RWPE2 (cell line): Measurements from ENCODE around the gene PTPRD.

Experiments
- ATAC-seq: fragments of 200-7000 bp; cut with Tn5 transposase; 3 replicates; pipeline ENCODE4 v1.9.1; 2021; ENCODE audit warnings: low read depth
- DNase-seq: peaks from one replicate; pipeline ENCODE4 v3.0.0-alpha.2; 2020; ENCODE audit warnings: low spot score
- H3K27ac ChIP-seq: fragments of 450-650 bp; 2 replicates; pipeline ENCODE4 v1.5.1; 2017; ENCODE audit warnings: mild to moderate bottlenecking; ENCODE audit not compliant: poor library complexity, severe bottlenecking
- H3K27me3 ChIP-seq: fragments of 250-450 bp; sonication (Bioruptor Pico); 2 replicates; pipeline ENCODE4 v1.5.1; 2021; ENCODE audit warnings: mild to moderate bottlenecking, moderate library complexity; ENCODE audit not compliant: insufficient read depth, poor library complexity, severe bottlenecking
- H3K36me3 ChIP-seq: fragments of 250-450 bp; sonication (Bioruptor Pico); 2 replicates; pipeline ENCODE4 v1.5.1; 2020; ENCODE audit warnings: low read depth, mild to moderate bottlenecking, moderate library complexity
- H3K4me1 ChIP-seq: fragments of 250-450 bp; sonication (Bioruptor Pico); 2 replicates; pipeline ENCODE4 v1.5.1; 2021; ENCODE audit warnings: mild to moderate bottlenecking, moderate library complexity; ENCODE audit not compliant: insufficient read depth, poor library complexity, severe bottlenecking
- H3K4me3 ChIP-seq: fragments of 250-450 bp; sonication (Bioruptor Pico); 2 replicates; pipeline ENCODE4 v1.5.1; 2021; ENCODE audit warnings: mild to moderate bottlenecking, moderate library complexity; ENCODE audit not compliant: severe bottlenecking
- H3K9me3 ChIP-seq: fragments of 250-450 bp; sonication (Bioruptor Pico); 2 replicates; pipeline ENCODE4 v1.5.1; 2021; ENCODE audit warnings: mild to moderate bottlenecking, moderate library complexity; ENCODE audit not compliant: severe bottlenecking
- TF ChIP-seq, protein P1 (sequence below): fragments of 450-650 bp; IDR thresholded peaks from one replicate; pipeline ENCODE4 v1.5.1; 2017; ENCODE audit warnings: mild to moderate bottlenecking, moderate library complexity; ENCODE audit not compliant: poor library complexity, severe bottlenecking

Gene PTPRD

DNA sequence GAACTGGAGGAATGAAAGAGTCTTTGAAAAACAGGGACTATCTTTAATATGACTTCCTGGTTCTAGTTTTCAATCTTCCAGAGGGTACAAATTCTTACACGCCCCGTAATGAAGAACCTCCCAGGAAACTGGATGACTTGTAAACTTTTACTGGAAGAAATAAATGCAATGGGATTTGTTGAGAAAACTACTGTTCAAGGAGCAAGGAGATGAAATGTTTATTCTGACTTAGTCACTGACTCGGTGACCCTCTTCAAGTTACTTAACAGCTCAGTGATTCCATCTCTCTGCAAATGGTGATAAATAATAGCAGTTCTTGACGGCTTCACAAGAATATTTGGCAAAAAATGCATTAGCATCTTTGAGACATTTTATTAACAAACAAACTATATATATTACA, 858.6 kb downstream of the PTPRD start:
- no peak for DNase-seq
- Histone ChIP-seq H3K4me1 (no peaks in the 10 kb centered on the region), H3K27me3 (no peaks in the 10 kb centered on the region), H3K9me3 (no peaks in the 10 kb centered on the region), H3K36me3 (no peaks in the 10 kb centered on the region), H3K4me3 (no peak overlapping the region), H3K27ac (no peak overlapping the region)
- TF ChIP-seq, protein P1, sequence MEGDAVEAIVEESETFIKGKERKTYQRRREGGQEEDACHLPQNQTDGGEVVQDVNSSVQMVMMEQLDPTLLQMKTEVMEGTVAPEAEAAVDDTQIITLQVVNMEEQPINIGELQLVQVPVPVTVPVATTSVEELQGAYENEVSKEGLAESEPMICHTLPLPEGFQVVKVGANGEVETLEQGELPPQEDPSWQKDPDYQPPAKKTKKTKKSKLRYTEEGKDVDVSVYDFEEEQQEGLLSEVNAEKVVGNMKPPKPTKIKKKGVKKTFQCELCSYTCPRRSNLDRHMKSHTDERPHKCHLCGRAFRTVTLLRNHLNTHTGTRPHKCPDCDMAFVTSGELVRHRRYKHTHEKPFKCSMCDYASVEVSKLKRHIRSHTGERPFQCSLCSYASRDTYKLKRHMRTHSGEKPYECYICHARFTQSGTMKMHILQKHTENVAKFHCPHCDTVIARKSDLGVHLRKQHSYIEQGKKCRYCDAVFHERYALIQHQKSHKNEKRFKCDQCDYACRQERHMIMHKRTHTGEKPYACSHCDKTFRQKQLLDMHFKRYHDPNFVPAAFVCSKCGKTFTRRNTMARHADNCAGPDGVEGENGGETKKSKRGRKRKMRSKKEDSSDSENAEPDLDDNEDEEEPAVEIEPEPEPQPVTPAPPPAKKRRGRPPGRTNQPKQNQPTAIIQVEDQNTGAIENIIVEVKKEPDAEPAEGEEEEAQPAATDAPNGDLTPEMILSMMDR: no peak
- ATAC-seq: no peak

DNA sequence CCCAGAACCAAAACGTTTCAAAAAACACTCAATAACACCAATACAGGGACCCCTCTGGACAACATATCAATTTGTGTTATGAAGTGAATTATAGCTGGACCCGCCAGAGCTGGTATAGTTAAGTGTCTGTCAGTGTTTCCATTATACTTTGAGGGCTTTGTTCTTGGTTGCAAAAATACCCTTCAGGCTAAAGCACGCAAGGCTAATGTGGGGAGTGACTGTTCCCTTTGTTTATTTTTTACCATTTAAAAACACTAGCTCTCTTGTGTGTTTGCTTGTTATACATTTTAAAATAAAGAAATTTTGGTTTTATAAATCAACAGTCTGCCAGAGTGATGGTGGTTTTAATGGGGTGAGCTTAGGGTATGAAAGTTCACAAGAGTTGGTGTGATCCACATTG, 859.5 kb downstream of the PTPRD start:
- no peak for DNase-seq
- TF ChIP-seq, protein P1: no peak
- Histone ChIP-seq H3K4me3 (no peak overlapping the region), H3K4me1 (no peaks in the 10 kb centered on the region), H3K27ac (no peak overlapping the region), H3K36me3 (no peaks in the 10 kb centered on the region), H3K9me3 (no peaks in the 10 kb centered on the region), H3K27me3 (no peaks in the 10 kb centered on the region)
- no peak for ATAC-seq

DNA sequence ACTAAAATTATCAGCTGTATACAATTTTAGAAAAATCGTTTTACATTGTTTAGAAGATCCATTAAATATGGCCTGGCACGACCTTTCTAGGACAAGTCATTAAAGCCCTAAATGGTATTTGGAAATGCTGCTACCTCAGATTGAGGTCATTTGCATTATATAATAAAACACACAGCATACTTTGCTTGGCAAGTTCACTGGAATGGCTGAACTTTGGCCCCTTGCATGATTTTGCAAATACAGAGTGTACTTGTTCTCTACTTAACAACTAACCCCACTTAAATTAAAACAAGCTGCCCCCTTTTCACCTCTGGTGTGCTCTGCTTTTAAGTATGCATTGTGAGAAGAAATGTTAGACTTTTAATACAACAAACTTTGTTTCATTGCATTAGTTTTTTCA, 860.1 kb downstream of the PTPRD start:
- Histone ChIP-seq H3K4me1 (no peaks in the 10 kb centered on the region), H3K9me3 (no peaks in the 10 kb centered on the region), H3K4me3 (no peak overlapping the region), H3K36me3 (no peaks in the 10 kb centered on the region), H3K27me3 (no peaks in the 10 kb centered on the region), H3K27ac (no peak overlapping the region)
- TF ChIP-seq, protein P1: no peak
- ATAC-seq (no peak), DNase-seq (no peak)

DNA sequence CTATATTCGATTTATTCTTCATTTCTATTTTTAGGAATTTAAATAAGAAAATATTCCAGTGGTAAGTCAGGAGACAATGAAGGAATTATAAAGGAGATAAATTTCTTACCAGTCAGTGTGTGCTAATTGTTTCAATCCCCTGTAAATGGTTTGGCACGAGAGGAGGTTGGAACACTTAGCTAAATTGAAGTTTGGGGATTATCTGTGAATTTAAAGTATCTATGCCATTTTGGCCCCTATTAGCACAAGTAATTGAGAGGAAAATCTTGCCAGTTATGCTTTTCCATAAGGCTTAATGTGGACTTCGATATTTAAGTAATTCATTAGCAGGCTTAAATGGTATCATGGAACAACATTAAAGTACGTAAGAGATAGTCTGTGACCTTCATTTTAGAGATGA, 860.8 kb downstream of the PTPRD start:
- Histone ChIP-seq H3K27ac (no peak overlapping the region), H3K9me3 (no peaks in the 10 kb centered on the region), H3K27me3 (no peaks in the 10 kb centered on the region), H3K4me1 (no peaks in the 10 kb centered on the region), H3K4me3 (no peak overlapping the region), H3K36me3 (no peaks in the 10 kb centered on the region)
- DNase-seq: no peak
- TF ChIP-seq, protein P1: no peak
- ATAC-seq: no peak

DNA sequence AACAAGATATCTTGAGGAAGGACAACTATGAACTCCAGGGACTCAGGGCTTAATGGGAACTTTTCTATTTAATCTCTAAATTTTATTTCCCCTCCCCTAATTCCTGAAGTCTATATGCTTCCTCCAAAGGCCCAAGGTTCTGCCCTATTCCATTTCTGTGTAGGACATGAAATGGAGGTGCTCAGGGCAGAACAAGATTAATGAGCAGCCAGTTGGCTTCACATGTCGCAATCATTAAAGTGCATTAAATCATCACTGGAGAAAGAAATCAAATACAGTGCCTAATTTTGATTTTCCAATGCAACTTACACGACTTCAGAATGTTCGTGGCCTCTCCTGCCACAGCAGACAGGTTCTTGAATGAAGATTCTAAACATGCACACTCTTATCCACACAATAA, 862.1 kb downstream of the PTPRD start:
- Histone ChIP-seq H3K4me3 (no peak overlapping the region), H3K27ac (no peak overlapping the region), H3K27me3 (no peaks in the 10 kb centered on the region), H3K36me3 (no peaks in the 10 kb centered on the region), H3K9me3 (no peaks in the 10 kb centered on the region), H3K4me1 (no peaks in the 10 kb centered on the region)
- DNase-seq (no peak), ATAC-seq (no peak)
- TF ChIP-seq, protein P1: no peak
